ENCODE data around the gene AFP.

GRCh38 chr4:73396993-73397972 lies 38.7 kb upstream of the AFP start:
- TF ChIP-seq RARB (CRISPR knock-in tag; IDR thresholded peaks at IDR 0.05) (no peak), CSDC2 (CRISPR knock-in tag; IDR thresholded peaks at IDR 0.05) (no peak), ZFP3 (CRISPR knock-in tag; IDR thresholded peaks at IDR 0.05) (no peak), TOX (CRISPR knock-in tag; IDR thresholded peaks at IDR 0.05; ENCODE audit: borderline replicate concordance) (no peak), ESRRG (CRISPR knock-in tag; IDR thresholded peaks at IDR 0.05) (no peak), OSR1 (CRISPR knock-in tag; IDR thresholded peaks at IDR 0.05) (no peak), ZNF70 (CRISPR knock-in tag; IDR thresholded peaks at IDR 0.05) (no peak), PATZ1 (CRISPR knock-in tag; IDR thresholded peaks at IDR 0.05; ENCODE audit: borderline replicate concordance) (no peak), PPARA (CRISPR knock-in tag; IDR thresholded peaks at IDR 0.05; ENCODE audit: borderline replicate concordance) (no peak), ZFP30 (CRISPR knock-in tag; IDR thresholded peaks at IDR 0.05) (no peak)
